Fibroblast of skin of scalp (primary cell): ENCODE results near the gene DPM1.

Experiments
- DNase-seq: peaks from one replicate; pipeline ENCODE4 v3.0.0-alpha.2; 2013

The DPM1 gene

GRCh38 chr20:50895111-50895830, 63.1 kb downstream of the DPM1 start:
- DNase-seq = no peak

DNA sequence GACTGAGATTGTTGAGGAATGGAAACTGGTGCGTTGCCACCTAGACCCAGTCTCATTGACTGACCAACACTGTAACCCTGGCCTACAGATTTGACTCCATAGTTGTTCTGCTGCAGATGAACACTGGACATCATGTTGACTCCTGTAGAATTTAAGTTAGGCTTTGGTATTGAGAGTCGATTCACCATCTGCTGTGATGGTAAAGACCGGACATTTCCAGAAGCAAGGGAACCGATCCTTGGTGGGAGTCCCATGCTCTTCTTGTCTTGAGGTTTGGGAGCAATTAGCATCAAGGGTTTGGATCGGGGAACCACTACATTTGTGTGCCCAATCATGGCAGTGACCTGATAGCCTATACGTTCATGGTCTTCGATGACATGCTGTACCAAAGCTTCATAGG, 64.7 kb downstream of the DPM1 start:
- no peak for DNase-seq

GRCh38 chr20:50892394-50892793, 65.9 kb downstream of the DPM1 start:
- no peak for DNase-seq

DNA sequence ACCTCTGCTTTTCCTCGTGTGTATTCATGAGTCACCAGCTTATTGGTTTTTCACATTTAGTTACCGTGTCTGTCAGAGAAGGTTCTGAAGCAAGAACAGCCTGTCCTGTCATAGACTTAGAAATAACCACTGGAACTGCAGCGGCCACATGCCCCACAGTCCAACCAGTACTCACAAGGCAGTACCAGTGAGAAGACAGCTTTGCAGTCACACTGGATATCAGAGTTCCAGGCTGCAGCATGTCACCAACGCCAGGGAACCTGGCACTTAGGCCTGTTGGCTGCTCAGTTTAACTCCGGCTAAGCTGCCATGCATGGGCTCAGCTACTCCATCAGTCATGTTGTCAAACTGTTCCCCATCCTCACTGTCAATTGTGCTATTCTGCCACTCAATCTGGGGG, 67.2 kb downstream of the DPM1 start:
- no peak for DNase-seq

DNA sequence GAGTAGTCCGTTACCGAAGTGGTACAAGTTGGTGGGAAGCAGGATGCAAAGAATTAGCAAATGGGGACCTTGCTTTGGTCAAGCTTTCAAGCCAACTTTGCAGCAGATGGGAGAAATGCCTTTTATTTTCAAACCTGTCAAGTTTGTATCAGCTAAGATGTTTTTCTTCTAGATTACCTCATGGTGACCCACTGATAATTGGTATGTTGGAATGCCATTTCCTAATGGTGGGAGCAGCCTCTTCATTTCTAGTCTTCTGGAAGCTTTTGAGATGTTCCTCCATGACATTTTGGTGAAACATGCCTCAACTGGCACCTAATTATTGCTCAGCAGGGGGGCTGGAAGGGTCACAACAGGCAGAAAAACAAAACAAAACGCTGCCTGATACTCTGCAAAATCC, 70.8 kb downstream of the DPM1 start:
- DNase-seq = no peak

GRCh38 chr20:50886184-50886790, 72.0 kb downstream of the DPM1 start:
- DNase-seq = no peak

- no peak for DNase-seq
These were observed 72.6 kb downstream of the DPM1 start for GRCh38 chr20:50885781-50886180.

DNA sequence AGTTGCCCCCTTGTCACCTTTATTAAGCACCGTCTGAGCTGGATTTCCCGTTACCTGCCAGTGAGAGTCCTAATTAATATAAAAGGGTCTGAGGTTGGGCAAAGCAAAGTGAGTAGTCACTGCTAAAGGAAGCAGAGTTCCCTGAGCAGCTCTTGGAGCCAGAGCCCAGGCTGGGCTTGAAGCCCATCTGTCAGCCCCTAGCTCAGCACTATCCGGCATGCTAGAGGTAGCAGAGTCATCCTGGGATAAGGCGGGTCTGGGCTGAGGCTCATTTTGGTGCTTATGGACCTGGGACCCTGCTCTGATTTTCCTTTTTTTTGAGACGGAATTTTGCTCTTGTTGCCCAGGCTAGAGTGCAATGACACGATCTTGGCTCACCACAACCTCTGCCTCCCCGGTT, 73.3 kb downstream of the DPM1 start:
- DNase-seq = no peak
